Esophagus muscularis mucosa (tissue), 3 donors: ENCODE measurements around the gene COL5A1.

Experiments
- POLR2A ChIP-seq: fragments of 450-650 bp; IDR thresholded peaks from one replicate; pipeline ENCODE4 v1.6.1; 2017; ENCODE audit warnings: antibody characterized with exemption, moderate library complexity, mild to moderate bottlenecking, low read depth
- POLR2AphosphoS5 ChIP-seq, 2 donors: sonication (generic); formaldehyde crosslinking; IDR thresholded peaks; one replicate each; pipeline ENCODE4 v1.6.1; 2017; ENCODE audit warnings: antibody characterized with exemption in 2 of 2
- TF ChIP-seq, protein P1 (sequence below), 3 experiments: fragments of 200-600 bp in 2 of 3; fragments of 450-650 bp in 1 of 3; sonication (generic) in 2 of 3; IDR thresholded peaks; one replicate each; pipeline ENCODE4 v1.5.1; 2017 to 2019; ENCODE audit warnings: antibody characterized with exemption in 3 of 3, mild to moderate bottlenecking in 2 of 3, moderate library complexity in 1 of 3

DNA sequence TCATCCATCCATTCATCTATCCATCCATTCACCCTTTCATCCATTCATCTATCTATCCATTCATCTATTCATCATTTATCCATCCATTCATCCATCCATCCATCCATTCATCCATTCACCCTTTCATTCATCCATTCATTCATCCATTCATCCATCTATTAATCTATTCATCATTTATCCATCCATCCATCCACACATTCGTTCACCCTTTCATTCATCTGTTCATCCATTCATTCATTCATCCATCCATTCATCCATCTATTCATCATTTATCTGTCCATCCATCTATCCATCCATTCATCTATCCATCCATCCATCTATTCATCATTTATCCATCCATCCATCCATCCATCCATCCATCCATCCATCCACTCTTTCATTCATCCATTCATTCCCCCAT is 205.1 kb downstream of the COL5A1 start:
- TF ChIP-seq, protein P1, sequence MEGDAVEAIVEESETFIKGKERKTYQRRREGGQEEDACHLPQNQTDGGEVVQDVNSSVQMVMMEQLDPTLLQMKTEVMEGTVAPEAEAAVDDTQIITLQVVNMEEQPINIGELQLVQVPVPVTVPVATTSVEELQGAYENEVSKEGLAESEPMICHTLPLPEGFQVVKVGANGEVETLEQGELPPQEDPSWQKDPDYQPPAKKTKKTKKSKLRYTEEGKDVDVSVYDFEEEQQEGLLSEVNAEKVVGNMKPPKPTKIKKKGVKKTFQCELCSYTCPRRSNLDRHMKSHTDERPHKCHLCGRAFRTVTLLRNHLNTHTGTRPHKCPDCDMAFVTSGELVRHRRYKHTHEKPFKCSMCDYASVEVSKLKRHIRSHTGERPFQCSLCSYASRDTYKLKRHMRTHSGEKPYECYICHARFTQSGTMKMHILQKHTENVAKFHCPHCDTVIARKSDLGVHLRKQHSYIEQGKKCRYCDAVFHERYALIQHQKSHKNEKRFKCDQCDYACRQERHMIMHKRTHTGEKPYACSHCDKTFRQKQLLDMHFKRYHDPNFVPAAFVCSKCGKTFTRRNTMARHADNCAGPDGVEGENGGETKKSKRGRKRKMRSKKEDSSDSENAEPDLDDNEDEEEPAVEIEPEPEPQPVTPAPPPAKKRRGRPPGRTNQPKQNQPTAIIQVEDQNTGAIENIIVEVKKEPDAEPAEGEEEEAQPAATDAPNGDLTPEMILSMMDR (IDR thresholded peaks at IDR 0.05) = no peak
- no peak for TF ChIP-seq POLR2A
- no peak for TF ChIP-seq POLR2AphosphoS5 (IDR thresholded peaks at IDR 0.05)
